GM12891 (cell line): ENCODE results near the gene EVI5L.

ENCODE experiments used
- PAX5 ChIP-seq: IDR thresholded peaks from 2 replicates; pipeline ENCODE4 v1.6.1; 2011; ENCODE audit warnings: low read length, moderate library complexity, mild to moderate bottlenecking; ENCODE audit not compliant: insufficient read depth, severe bottlenecking
- POLR2A ChIP-seq: IDR thresholded peaks from 2 replicates; pipeline ENCODE4 v1.6.1; 2011; ENCODE audit warnings: low read depth, low read length, control low read depth
- POLR2AphosphoS5 ChIP-seq: IDR thresholded peaks from 2 replicates; pipeline ENCODE4 v1.6.1; 2011; ENCODE audit warnings: low read depth, low read length, control low read depth
- POU2F2 ChIP-seq: IDR thresholded peaks from 2 replicates; pipeline ENCODE4 v1.6.1; 2011; ENCODE audit warnings: low read depth, mild to moderate bottlenecking, control low read depth, low read length, moderate library complexity
- SPI1 ChIP-seq: IDR thresholded peaks from 2 replicates; pipeline ENCODE4 v1.6.1; 2011; ENCODE audit warnings: low read depth, low read length, control low read depth
- TAF1 ChIP-seq: IDR thresholded peaks from 2 replicates; pipeline ENCODE4 v1.6.1; 2011; ENCODE audit warnings: low read depth, low read length, control low read depth

DNA sequence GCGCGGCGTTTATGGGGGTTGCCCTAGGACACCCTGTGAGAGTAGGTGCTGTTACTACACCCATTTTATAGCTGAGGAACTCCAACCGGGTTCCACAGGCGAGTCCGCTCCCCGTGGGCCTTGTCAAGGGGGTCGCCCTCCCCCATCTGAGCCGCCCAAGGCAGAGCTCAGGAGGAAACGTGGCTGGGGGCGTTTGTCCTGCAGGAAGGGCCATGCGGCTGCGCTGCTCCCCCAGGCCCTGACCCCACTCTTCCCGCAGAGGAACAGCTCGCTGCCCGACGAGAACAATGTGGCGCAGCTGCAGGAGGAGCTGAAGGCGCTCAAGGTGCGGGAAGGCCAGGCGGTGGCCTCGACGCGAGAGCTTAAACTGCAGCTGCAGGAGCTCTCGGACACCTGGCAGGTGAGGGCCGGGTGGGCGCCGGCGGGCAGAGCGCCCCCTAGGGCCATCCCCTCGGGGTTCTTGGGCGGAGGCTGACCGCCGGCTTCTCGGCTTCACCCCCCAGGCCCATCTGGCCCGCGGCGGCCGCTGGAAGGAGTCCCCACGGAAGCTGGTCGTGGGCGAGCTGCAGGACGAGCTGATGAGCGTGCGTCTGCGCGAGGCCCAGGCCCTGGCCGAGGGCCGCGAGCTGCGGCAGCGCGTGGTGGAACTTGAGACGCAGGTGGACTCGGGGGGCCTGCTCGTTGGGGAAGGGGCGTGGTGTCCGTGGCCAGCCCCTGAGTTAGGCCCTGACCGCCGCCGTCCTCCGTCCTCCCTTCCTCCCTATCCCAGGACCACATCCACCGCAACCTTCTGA lies 31.8 kb downstream of the EVI5L start:
- TF ChIP-seq TAF1 (no peak), POLR2AphosphoS5 (no peak), POLR2A (no peak), POU2F2 (no peak), SPI1 (no peak), PAX5 (no peak)
